ENCODE measurements around the gene STRA6. TPM values are rescaled to one million over a fixed set of nuclear protein-coding genes. Genes with fewer than 3 reads are reported as not detected.

Gene STRA6
- polyA plus RNA-seq, 1 donor, result 41.7 TPM

- DNase-seq, result no peak
Observed at GRCh38 chr15:74132681-74133651, 69.6 kb downstream of the STRA6 start.

DNA sequence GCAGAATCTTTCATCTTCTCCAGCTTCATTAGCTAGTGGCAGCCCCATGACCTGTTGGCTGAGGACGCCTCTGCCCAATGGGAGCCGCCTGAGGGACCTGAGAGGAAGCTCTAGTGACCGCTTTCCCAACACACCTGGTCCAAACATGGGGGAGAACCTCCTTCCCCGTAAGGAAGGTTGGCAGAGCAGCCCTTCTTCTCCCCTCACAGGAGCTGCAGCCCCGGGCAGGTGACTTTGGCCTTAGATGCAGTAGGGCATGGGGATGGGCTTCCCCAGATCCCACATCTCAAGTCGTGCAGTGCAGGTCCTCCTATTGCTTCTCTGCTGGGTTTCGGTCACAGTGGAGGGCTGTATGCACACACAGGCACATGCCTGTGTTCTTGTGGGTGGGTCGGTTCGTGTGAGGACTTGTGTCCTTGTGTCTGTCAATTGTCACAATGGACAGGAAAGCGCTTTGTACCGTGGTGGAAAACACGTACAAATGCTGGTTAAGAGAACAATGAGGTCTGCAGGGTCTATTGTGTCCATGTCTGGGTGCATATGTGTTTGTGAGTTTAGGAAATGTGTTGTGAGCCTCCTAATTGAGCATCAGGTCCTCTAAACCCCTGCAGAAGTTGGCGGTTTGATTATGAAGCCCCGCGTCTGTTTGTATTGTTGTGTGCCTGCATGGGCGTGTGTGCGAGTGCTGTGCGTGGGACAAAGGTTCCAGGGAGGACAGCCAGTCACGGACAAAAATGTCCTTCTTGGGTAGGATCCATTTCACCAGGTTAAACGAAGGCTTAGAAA lies 70.8 kb downstream of the STRA6 start:
- DNase-seq, result no peak

DNA sequence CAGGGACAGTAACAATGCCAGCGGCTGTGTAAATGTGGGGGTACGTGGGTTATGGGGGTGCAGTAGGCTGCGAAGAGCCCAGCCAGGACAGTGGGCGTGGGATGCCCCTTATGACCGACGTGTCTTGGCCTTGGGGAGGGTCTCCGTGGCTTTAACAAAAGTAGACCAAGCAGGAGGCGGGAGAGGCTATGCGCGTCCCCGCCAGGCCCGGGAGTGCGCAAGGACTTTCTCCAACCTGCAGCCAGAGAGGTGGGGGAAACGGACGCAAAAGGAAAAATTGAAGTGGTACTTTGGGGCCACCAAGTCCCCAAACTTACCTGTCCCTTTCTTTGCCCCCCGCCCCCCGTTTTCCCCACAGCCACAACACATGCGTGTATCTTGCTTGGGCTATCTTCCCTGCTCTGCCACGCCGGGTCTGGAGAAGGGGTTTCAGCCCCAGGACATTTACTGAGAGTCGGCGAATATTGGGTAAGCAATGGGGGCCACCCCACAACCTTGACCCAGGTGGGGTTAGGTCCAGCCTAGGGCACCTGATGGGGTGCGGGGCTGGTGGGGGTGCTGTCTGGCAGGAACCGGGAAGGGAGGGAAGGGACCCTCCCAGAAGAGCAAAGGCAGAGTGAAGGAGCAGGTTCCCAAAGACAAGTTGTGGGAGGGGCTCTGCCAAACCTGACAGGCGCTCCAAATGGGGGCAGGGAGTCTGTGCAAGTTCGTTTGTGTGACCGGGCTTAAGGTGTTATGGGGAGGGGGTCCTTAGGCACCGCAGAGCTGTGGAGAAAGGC lies 71.5 kb downstream of the STRA6 start:
- DNase-seq, result no peak

DNA sequence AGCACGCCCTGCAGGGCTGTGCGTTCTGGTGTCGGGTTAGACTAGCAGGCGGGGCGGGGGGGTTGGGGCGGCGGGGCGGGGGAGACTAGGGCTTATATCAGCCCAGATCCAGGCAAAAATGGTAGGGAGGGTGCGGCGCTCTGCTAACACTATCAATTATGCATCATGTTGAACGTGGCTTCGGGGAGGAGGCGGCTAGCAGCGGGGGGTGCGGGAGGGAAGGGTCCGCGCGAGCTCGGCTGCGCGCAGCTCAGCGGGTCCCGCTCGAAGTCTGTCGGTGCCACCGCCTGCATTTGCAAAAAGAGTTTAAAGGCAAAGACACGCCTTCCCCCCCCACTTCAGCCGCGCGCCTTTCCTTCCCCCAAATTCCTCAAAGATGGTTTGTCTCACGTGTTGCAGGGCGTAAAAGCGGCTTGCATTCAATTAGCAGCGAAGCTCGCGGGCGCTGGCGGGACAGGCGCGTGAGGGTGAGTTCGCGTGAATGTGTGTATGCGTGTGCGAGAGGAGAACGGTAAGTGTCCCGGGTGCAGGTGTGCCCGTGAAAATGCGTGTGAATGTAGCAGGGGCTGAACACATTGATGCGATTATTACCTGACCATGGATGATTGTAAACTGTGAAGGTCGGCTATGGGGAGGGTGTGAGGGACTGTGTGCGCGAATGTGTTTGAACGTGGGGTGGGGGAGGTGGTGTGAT lies 72.3 kb downstream of the STRA6 start, which contains the start of gene ISLR2:
TSS of gene ISLR2 (plus strand) at position 432 of the 694 bp plus-strand sequence. CDS start 2,169 bp downstream, outside the sequence.
- DNase-seq, result no peak

- DNase-seq, result no peak
Observed at GRCh38 chr15:74129586-74130154, 72.9 kb downstream of the STRA6 start.

Other genes starting within 250 kb of the STRA6 start
- 10.3 TPM for gene STOML1, start 210.5 kb downstream of the STRA6 start, polyA plus RNA-seq (ENCODE audit: insufficient read length)
- gene PML, start 208.1 kb downstream of the STRA6 start, polyA plus RNA-seq (ENCODE audit: insufficient read length), result 31.8 TPM
- gene GOLGA6A, start 120.2 kb downstream of the STRA6 start, polyA plus RNA-seq (ENCODE audit: insufficient read length), result 0.27 TPM
- 0.93 TPM for gene ISLR2, start 72.2 kb downstream of the STRA6 start, polyA plus RNA-seq (ENCODE audit: insufficient read length)
- 43.2 TPM for gene ISLR, start 29.1 kb downstream of the STRA6 start, polyA plus RNA-seq (ENCODE audit: insufficient read length)
- 9.0 TPM for gene CCDC33, start 33.5 kb upstream of the STRA6 start, polyA plus RNA-seq (ENCODE audit: insufficient read length)
- gene CYP11A1, start 164.9 kb upstream of the STRA6 start, polyA plus RNA-seq (ENCODE audit: insufficient read length), result 1.2 TPM
- 5.0 TPM for gene SEMA7A, start 231.2 kb upstream of the STRA6 start, polyA plus RNA-seq (ENCODE audit: insufficient read length)